Endothelial cell of umbilical vein (primary cell): ENCODE results near the gene PSMD9.

Source experiments
- EZH2 ChIP-seq: IDR thresholded peaks from 2 replicates; pipeline ENCODE4 v1.6.1; 2012; ENCODE audit warnings: borderline replicate concordance, low read depth, mild to moderate bottlenecking, moderate library complexity, low read length, inconsistent platforms; ENCODE audit not compliant: severe bottlenecking
- FOS ChIP-seq: IDR thresholded peaks from 2 replicates; pipeline ENCODE4 v1.6.1; 2011; ENCODE audit warnings: mild to moderate bottlenecking, low read length, moderate library complexity, borderline replicate concordance; ENCODE audit not compliant: insufficient read depth
- JUN ChIP-seq: IDR thresholded peaks from 2 replicates; pipeline ENCODE4 v1.6.1; 2011; ENCODE audit warnings: borderline replicate concordance, low read depth; ENCODE audit not compliant: insufficient read length, insufficient read depth
- MYC ChIP-seq: IDR thresholded peaks from one replicate; pipeline ENCODE4 v1.6.1; 2011; ENCODE audit warnings: mild to moderate bottlenecking, low read depth, low read length
- POLR2A ChIP-seq: IDR thresholded peaks from 2 replicates; pipeline ENCODE4 v1.6.1; 2012; ENCODE audit warnings: low read depth, mild to moderate bottlenecking, control low read depth, low read length
- POLR2AphosphoS5 ChIP-seq: IDR thresholded peaks from 2 replicates; pipeline ENCODE4 v1.6.1; 2012; ENCODE audit warnings: low read depth, mild to moderate bottlenecking, control low read depth, low read length, moderate library complexity; ENCODE audit not compliant: insufficient read depth
- TF ChIP-seq, protein P1 (sequence below), 2 donors: IDR thresholded peaks; 1 replicate in 1 of 2; 2 replicates in 1 of 2; pipeline ENCODE4 v1.5.1; 2011; ENCODE audit warnings: low read length in 2 of 2, mild to moderate bottlenecking in 2 of 2, moderate library complexity in 2 of 2, control low read depth in 1 of 2, inconsistent platforms in 1 of 2, low read depth in 1 of 2; ENCODE audit not compliant: insufficient read depth in 1 of 2; ENCODE audit errors: extremely low read depth in 1 of 2

DNA sequence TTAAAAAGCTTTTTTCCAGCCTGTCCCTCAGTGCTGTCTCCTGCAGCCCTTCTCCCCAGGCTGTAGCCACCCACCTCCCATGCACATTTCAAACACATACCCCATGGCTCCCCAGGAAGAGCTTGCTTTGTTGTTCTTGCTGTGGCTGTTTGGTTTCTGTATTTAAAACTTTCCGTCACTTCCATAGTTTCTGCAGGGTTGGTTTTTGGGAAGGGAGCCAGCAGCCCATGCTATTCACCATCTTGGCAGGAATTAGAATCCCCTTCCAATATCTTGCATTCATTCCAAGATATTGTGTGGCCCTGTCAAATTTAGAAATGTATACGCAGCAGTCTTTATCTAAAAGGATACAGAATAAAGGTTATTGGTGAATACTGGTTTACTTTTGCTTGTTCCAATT lies 59.4 kb downstream of the PSMD9 start:
- TF ChIP-seq, protein P1, sequence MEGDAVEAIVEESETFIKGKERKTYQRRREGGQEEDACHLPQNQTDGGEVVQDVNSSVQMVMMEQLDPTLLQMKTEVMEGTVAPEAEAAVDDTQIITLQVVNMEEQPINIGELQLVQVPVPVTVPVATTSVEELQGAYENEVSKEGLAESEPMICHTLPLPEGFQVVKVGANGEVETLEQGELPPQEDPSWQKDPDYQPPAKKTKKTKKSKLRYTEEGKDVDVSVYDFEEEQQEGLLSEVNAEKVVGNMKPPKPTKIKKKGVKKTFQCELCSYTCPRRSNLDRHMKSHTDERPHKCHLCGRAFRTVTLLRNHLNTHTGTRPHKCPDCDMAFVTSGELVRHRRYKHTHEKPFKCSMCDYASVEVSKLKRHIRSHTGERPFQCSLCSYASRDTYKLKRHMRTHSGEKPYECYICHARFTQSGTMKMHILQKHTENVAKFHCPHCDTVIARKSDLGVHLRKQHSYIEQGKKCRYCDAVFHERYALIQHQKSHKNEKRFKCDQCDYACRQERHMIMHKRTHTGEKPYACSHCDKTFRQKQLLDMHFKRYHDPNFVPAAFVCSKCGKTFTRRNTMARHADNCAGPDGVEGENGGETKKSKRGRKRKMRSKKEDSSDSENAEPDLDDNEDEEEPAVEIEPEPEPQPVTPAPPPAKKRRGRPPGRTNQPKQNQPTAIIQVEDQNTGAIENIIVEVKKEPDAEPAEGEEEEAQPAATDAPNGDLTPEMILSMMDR (IDR thresholded peaks at IDR 0.05; ENCODE audit: extremely low read depth in 1 of 2, insufficient read depth in 1 of 2, low read depth in 1 of 2, low read length in 2 of 2) = no peak
- TF ChIP-seq POLR2A (no peak), POLR2AphosphoS5 (no peak), JUN (no peak), EZH2 (no peak), FOS (no peak), MYC (no peak)
